HepG2 (cell line): ENCODE data around the gene CYP2W1. TPM values are rescaled to one million over a fixed set of nuclear protein-coding genes. Genes with fewer than 3 reads are reported as not detected.

ENCODE experiments used
- AGO1 ChIP-seq: fragments of 200-400 bp; formaldehyde crosslinking; IDR thresholded peaks from 2 replicates; pipeline ENCODE4 v1.6.1; 2017; ENCODE audit warnings: mild to moderate bottlenecking, low read depth, low read length, moderate library complexity; ENCODE audit not compliant: poor library complexity, severe bottlenecking
- CBX5 ChIP-seq: sonication (generic); formaldehyde crosslinking; IDR thresholded peaks from 2 replicates; pipeline ENCODE4 v1.4.0; 2020; ENCODE audit warnings: missing genetic modification reagents, borderline replicate concordance
- HNRNPL ChIP-seq: fragments of 200-400 bp; formaldehyde crosslinking; IDR thresholded peaks from 2 replicates; pipeline ENCODE4 v1.6.1; 2017; ENCODE audit warnings: mild to moderate bottlenecking, low read depth, low read length
- HOXA3 ChIP-seq: sonication (generic); formaldehyde crosslinking; IDR thresholded peaks from 2 replicates; pipeline ENCODE4 v1.5.0; 2020; ENCODE audit warnings: missing genetic modification reagents
- HOXD1 ChIP-seq: sonication (generic); formaldehyde crosslinking; IDR thresholded peaks from 2 replicates; pipeline ENCODE4 v1.5.0; 2020; ENCODE audit warnings: missing genetic modification reagents
- LCORL ChIP-seq, 2 experiments: fragments of 450-650 bp in 1 of 2; sonication (generic) in 1 of 2; formaldehyde crosslinking in 1 of 2; IDR thresholded peaks; 2 replicates each; pipeline versions ENCODE4 v1.5.0 to v1.6.1; 2017 to 2020; ENCODE audit warnings: antibody characterized with exemption in 1 of 2, missing genetic modification reagents in 1 of 2
- MATR3 ChIP-seq: sonication (generic); formaldehyde crosslinking; IDR thresholded peaks from 2 replicates; pipeline ENCODE4 v1.4.0; 2020; ENCODE audit warnings: missing genetic modification reagents
- MZF1 ChIP-seq: sonication (generic); formaldehyde crosslinking; IDR thresholded peaks from 2 replicates; pipeline ENCODE4 v1.8.1; 2023; ENCODE audit warnings: mild to moderate bottlenecking, missing genetic modification reagents, borderline replicate concordance
- NFKB2 ChIP-seq: sonication (generic); formaldehyde crosslinking; IDR thresholded peaks from 2 replicates; pipeline ENCODE4 v1.4.0; 2020; ENCODE audit warnings: missing genetic modification reagents, borderline replicate concordance
- RELA ChIP-seq: sonication (generic); formaldehyde crosslinking; IDR thresholded peaks from 2 replicates; pipeline ENCODE4 v1.4.0; 2020; ENCODE audit warnings: missing genetic modification reagents
- SAFB2 ChIP-seq: sonication (generic); formaldehyde crosslinking; IDR thresholded peaks from 2 replicates; pipeline ENCODE4 v1.5.1; 2020; ENCODE audit warnings: missing genetic modification reagents, low read depth, mild to moderate bottlenecking, borderline replicate concordance
- SMAD1 ChIP-seq: sonication (generic); formaldehyde crosslinking; IDR thresholded peaks from 2 replicates; pipeline ENCODE4 v1.4.0; 2020; ENCODE audit warnings: missing genetic modification reagents, low read depth, mild to moderate bottlenecking, borderline replicate concordance
- SMARCE1 ChIP-seq: fragments of 450-650 bp; IDR thresholded peaks from 2 replicates; pipeline ENCODE4 v1.6.1; 2017; ENCODE audit warnings: borderline replicate concordance
- SRY ChIP-seq: sonication (generic); formaldehyde crosslinking; IDR thresholded peaks from 2 replicates; pipeline ENCODE4 v1.8.0; 2022; ENCODE audit warnings: mild to moderate bottlenecking, missing genetic modification reagents
- STAT5B ChIP-seq: sonication (generic); formaldehyde crosslinking; IDR thresholded peaks from 2 replicates; pipeline ENCODE4 v1.4.0; 2020; ENCODE audit warnings: missing genetic modification reagents
- TBL1XR1 ChIP-seq: fragments of 150-350 bp; IDR thresholded peaks from 2 replicates; pipeline ENCODE4 v1.6.1; 2014; ENCODE audit warnings: borderline replicate concordance, low read length; ENCODE audit not compliant: partially characterized antibody
- ZBTB8A ChIP-seq: sonication (generic); formaldehyde crosslinking; IDR thresholded peaks from 2 replicates; pipeline ENCODE4 v1.4.0; 2020; ENCODE audit warnings: mild to moderate bottlenecking, low read depth, missing genetic modification reagents, borderline replicate concordance
- ZMYM4 ChIP-seq: sonication (generic); formaldehyde crosslinking; IDR thresholded peaks from 2 replicates; pipeline ENCODE4 v1.8.1; 2023; ENCODE audit warnings: mild to moderate bottlenecking, missing genetic modification reagents
- ZNF260 ChIP-seq: sonication (generic); formaldehyde crosslinking; IDR thresholded peaks from 2 replicates; pipeline ENCODE4 v1.4.0; 2020; ENCODE audit warnings: missing genetic modification reagents, low read depth, mild to moderate bottlenecking, borderline replicate concordance
- ZNF501 ChIP-seq: sonication (generic); formaldehyde crosslinking; IDR thresholded peaks from 2 replicates; pipeline ENCODE4 v1.5.1; 2020; ENCODE audit warnings: mild to moderate bottlenecking, moderate library complexity, missing genetic modification reagents
- ZNF672 ChIP-seq: sonication (generic); formaldehyde crosslinking; IDR thresholded peaks from 2 replicates; pipeline ENCODE4 v1.8.1; 2022; ENCODE audit warnings: missing genetic modification reagents
- ZNF703 ChIP-seq: sonication (generic); formaldehyde crosslinking; IDR thresholded peaks from 2 replicates; pipeline ENCODE4 v1.5.1; 2020; ENCODE audit warnings: missing genetic modification reagents, mild to moderate bottlenecking, moderate library complexity, borderline replicate concordance
- polyA plus RNA-seq, 8 experiments: library from polyadenylated mRNA; depleted of rRNA in 3 of 8; stranded (reverse) in 7 of 8; unstranded in 1 of 8; fragments of >200 nt; fragmentation: Illumina TruSeq in 4 of 8; extraction: Trizol in 4 of 8; gene quantifications; 2 replicates each; pipeline versions ENCODE4 v1.2.1 to v1.2.3, GENCODE V29; 2011 to 2016; ENCODE audit warnings: low read depth in 4 of 8, missing spikeins in 1 of 8, mixed read lengths in 1 of 8; ENCODE audit not compliant: insufficient read depth in 1 of 8
- total RNA-seq, 5 experiments: library from RNA; depleted of rRNA; stranded (reverse); fragments of >200 nt; fragmentation: Illumina TruSeq; extraction: Trizol; gene quantifications; 2 replicates each; pipeline ENCODE4 v1.2.3, GENCODE V29; 2016; ENCODE audit warnings: low read depth in 1 of 5
- TF ChIP-seq, protein P1 (sequence below): sonication (generic); formaldehyde crosslinking; IDR thresholded peaks from 2 replicates; pipeline ENCODE4 v1.5.0; 2020; ENCODE audit warnings: mild to moderate bottlenecking, low read depth, missing genetic modification reagents, borderline replicate concordance
- TF ChIP-seq, protein P2 (sequence below): sonication (generic); formaldehyde crosslinking; IDR thresholded peaks from 2 replicates; pipeline ENCODE4 v1.5.0; 2020; ENCODE audit warnings: missing genetic modification reagents
- TF ChIP-seq, protein P3 (sequence below): sonication (generic); formaldehyde crosslinking; IDR thresholded peaks from 2 replicates; pipeline ENCODE4 v1.4.0; 2020; ENCODE audit warnings: missing genetic modification reagents

Gene CYP2W1
- total and polyA plus RNA-seq, 2 of the 13 experiments (the other 11 are each of a cell fraction or from before 2014, with no cell fraction given), result 19.5 to 31.7 TPM

DNA sequence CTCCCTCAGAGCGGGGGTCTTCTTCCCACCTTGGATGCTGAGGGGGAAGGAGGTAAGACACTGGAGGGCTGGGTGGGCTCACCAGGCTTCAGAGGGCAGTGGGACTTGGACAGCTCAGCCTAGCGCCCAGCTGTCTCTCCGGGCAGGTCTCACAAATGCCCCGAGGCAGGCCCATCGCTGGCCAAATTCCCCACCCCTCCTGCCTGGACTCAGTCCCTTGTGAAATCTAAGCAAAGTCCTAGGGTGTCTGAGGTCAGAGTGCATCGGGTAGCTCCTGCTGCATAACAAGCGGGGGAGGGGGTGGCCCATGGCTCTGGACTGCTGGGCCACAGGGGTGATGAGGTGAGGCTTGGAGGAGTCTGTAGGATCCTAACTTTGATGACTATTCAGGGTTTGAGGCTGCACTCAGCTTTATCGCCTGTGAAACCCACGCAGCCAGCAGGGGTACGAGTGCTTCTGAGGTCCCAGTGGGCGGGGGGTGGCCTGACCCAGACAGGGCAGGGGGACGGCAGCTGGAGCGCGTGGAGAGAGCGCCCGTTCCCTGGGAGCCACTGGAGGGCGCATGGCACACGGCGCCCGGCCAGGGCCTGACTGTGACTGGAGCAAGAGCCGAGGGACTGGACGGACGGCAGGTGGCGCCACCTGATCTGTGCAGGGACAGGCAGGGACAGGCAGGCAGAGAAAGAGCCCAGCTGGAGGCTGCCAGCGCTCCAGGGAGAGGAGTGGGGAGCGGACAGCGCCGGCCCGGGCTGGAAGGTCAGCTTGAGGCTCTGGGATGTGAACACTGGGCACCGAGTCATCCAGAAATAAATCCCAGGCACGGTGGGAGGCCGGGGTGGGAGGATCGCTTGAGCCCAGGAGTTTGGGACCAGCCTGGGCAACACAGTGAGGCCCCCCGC is 10.0 kb downstream of the CYP2W1 start (continued):
- TF ChIP-seq HNRNPL, result peak; percentile 79; the same call in 1 of the 2 replicates
- no peak for TF ChIP-seq ZNF260 (CRISPR knock-in tag)
- no peak for TF ChIP-seq SMAD1 (CRISPR knock-in tag)
- TF ChIP-seq, protein P1, sequence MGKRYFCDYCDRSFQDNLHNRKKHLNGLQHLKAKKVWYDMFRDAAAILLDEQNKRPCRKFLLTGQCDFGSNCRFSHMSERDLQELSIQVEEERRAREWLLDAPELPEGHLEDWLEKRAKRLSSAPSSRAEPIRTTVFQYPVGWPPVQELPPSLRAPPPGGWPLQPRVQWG (CRISPR knock-in tag), result no peak
- peak; percentile 92; the same call in 1 of the 2 replicates for TF ChIP-seq ZBTB8A
- 0 out of 2 replicates have a peak, but pooled peaks have one; percentile 56 for TF ChIP-seq ZNF672 (CRISPR knock-in tag)
- TF ChIP-seq SAFB2, result peak; percentile 86; the same call in 1 of the 2 replicates
- TF ChIP-seq MZF1 (CRISPR knock-in tag), result 0 out of 2 replicates have a peak, but pooled peaks have one; percentile 83
- no peak for TF ChIP-seq SMARCE1
- TF ChIP-seq CBX5, result peak; percentile 84; the same call in 1 of the 2 replicates
- TF ChIP-seq MATR3 (CRISPR knock-in tag), result no peak
- TF ChIP-seq ZNF501 (CRISPR knock-in tag), result peak; percentile 87
- TF ChIP-seq, protein P2, sequence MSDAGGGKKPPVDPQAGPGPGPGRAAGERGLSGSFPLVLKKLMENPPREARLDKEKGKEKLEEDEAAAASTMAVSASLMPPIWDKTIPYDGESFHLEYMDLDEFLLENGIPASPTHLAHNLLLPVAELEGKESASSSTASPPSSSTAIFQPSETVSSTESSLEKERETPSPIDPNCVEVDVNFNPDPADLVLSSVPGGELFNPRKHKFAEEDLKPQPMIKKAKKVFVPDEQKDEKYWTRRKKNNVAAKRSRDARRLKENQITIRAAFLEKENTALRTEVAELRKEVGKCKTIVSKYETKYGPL (CRISPR knock-in tag), result no peak
- TF ChIP-seq NFKB2 (CRISPR knock-in tag), result peak; percentile 85
- TF ChIP-seq AGO1, result peak; percentile 9
- TF ChIP-seq ZMYM4 (CRISPR knock-in tag), result peak; percentile 45
- TF ChIP-seq HOXA3 (CRISPR knock-in tag), result peak; percentile 87
- TF ChIP-seq TBL1XR1, result peak; percentile 59
- TF ChIP-seq HOXD1 (CRISPR knock-in tag), result no peak; the same call in 1 of the 2 replicates
- TF ChIP-seq LCORL (IDR thresholded peaks at IDR 0.05), result peak; percentile 65; the same call in 1 of the 2 replicates
- peak; percentile 99 for TF ChIP-seq LCORL (CRISPR knock-in tag; IDR thresholded peaks at IDR 0.05)
- 0 out of 2 replicates have a peak, but pooled peaks have one; percentile 23 for TF ChIP-seq ZNF703
- TF ChIP-seq, protein P3, sequence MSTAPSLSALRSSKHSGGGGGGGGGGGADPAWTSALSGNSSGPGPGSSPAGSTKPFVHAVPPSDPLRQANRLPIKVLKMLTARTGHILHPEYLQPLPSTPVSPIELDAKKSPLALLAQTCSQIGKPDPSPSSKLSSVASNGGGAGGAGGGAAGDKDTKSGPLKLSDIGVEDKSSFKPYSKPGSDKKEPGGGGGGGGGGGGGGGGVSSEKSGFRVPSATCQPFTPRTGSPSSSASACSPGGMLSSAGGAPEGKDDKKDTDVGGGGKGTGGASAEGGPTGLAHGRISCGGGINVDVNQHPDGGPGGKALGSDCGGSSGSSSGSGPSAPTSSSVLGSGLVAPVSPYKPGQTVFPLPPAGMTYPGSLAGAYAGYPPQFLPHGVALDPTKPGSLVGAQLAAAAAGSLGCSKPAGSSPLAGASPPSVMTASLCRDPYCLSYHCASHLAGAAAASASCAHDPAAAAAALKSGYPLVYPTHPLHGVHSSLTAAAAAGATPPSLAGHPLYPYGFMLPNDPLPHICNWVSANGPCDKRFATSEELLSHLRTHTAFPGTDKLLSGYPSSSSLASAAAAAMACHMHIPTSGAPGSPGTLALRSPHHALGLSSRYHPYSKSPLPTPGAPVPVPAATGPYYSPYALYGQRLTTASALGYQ, result peak; percentile 49; the same call in 1 of the 2 replicates
- TF ChIP-seq RELA (CRISPR knock-in tag), result peak; percentile 81; the same call in 1 of the 2 replicates
- TF ChIP-seq STAT5B (CRISPR knock-in tag), result no peak
- no peak for TF ChIP-seq SRY (CRISPR knock-in tag)
